ENCODE results near the gene ANKRD44.
"Not testable (repeated sequence)": the region's sequence is repeated elsewhere in the genome, so short reads cannot be mapped to it uniquely, and the experiment has no call there.

The ANKRD44 gene

GRCh38 chr2:197310271-197310985, at the start of gene ANKRD44:
Gene ANKRD44, minus strand, starts transcription at chr2:197310780. Its CDS starts 176 bp downstream, at chr2:197310604.
- peak; percentile 56 to 60 for DNase-seq

GRCh38 chr2:197359859-197360258, 49.3 kb upstream of the ANKRD44 start:
- DNase-seq: no peak

GRCh38 chr2:197358931-197359330, 48.4 kb upstream of the ANKRD44 start:
- no peak for DNase-seq

GRCh38 chr2:197357986-197358385, 47.4 kb upstream of the ANKRD44 start:
- no peak for DNase-seq

GRCh38 chr2:197356136-197356535, 45.6 kb upstream of the ANKRD44 start:
- DNase-seq: peak; percentile 53 to 81

- DNase-seq: no peak
These were observed 43.6 kb upstream of the ANKRD44 start for GRCh38 chr2:197354169-197354558.

- DNase-seq: no peak
These were observed 43.0 kb upstream of the ANKRD44 start for GRCh38 chr2:197353393-197354168.

GRCh38 chr2:197349699-197350098, 39.1 kb upstream of the ANKRD44 start:
- no peak for DNase-seq

GRCh38 chr2:197348721-197349360, 38.3 kb upstream of the ANKRD44 start:
- no peak for DNase-seq

GRCh38 chr2:197345846-197346370, 35.3 kb upstream of the ANKRD44 start:
- no peak for DNase-seq

GRCh38 chr2:197343968-197344367, 33.4 kb upstream of the ANKRD44 start:
- not testable (repeated sequence) for DNase-seq

GRCh38 chr2:197340591-197340990, 30.0 kb upstream of the ANKRD44 start:
- no peak for DNase-seq

- DNase-seq: no peak
These were observed 29.1 kb upstream of the ANKRD44 start for GRCh38 chr2:197339496-197340220.

GRCh38 chr2:197339016-197339415, 28.4 kb upstream of the ANKRD44 start:
- DNase-seq: no peak

- DNase-seq: no peak
These were observed 22.1 kb upstream of the ANKRD44 start for GRCh38 chr2:197332641-197333040.

GRCh38 chr2:197328461-197328860, 17.9 kb upstream of the ANKRD44 start:
- DNase-seq: no peak

GRCh38 chr2:197327472-197328098, 17.0 kb upstream of the ANKRD44 start:
- peak; percentile 46 to 53 for DNase-seq

GRCh38 chr2:197327073-197327471, 16.5 kb upstream of the ANKRD44 start:
- DNase-seq: no peak

GRCh38 chr2:197324801-197325200, 14.2 kb upstream of the ANKRD44 start:
- DNase-seq: no peak

- no peak for DNase-seq
These were observed 12.4 kb upstream of the ANKRD44 start for GRCh38 chr2:197322724-197323720.

- no peak for DNase-seq
These were observed 11.6 kb upstream of the ANKRD44 start for GRCh38 chr2:197322143-197322542.

Measured in Kasumi-1 (cell line).